Cardiac fibroblast (primary cell): ENCODE results near the gene HDAC9.

Source experiments
- DNase-seq, 2 donors: peaks; one replicate each; pipeline versions ENCODE4 v3.0.0 to v3.0.0-alpha.2; 2010; ENCODE audit warnings: low read depth in 2 of 2
- H3K4me3 ChIP-seq, 2 donors: replicated peaks in 1 of 2; 1 replicate in 1 of 2; 2 replicates in 1 of 2; pipeline ENCODE4 v1.5.1; 2011; ENCODE audit warnings: low read depth in 2 of 2, low read length in 2 of 2, mild to moderate bottlenecking in 2 of 2, moderate library complexity in 1 of 2
- CTCF ChIP-seq: IDR thresholded peaks from one replicate; pipeline ENCODE4 v1.5.1; 2011; ENCODE audit warnings: low read depth, mild to moderate bottlenecking, low read length, inconsistent platforms

Gene HDAC9

GRCh38 chr7:18843979-18844378 is 348.4 kb downstream of the HDAC9 start:
- no peak for TF ChIP-seq CTCF
- DNase-seq: no peak
- H3K4me3 ChIP-seq: no peak overlapping the region

- no peak for TF ChIP-seq CTCF
- no peak for DNase-seq
These were observed 349.2 kb downstream of the HDAC9 start for GRCh38 chr7:18844735-18845134.

GRCh38 chr7:18845700-18846099 is 350.2 kb downstream of the HDAC9 start:
- no peak for TF ChIP-seq CTCF
- no peak for DNase-seq
- no peak overlapping the region for H3K4me3 ChIP-seq

More at GRCh38 chr7:18844735-18845134, 349.2 kb downstream of the HDAC9 start:
- no peak overlapping the region for H3K4me3 ChIP-seq

GRCh38 chr7:18846765-18847215 is 351.2 kb downstream of the HDAC9 start:
- H3K4me3 ChIP-seq: no peak overlapping the region
- no peak for DNase-seq
- no peak for TF ChIP-seq CTCF

GRCh38 chr7:18849130-18849529 is 353.6 kb downstream of the HDAC9 start:
- DNase-seq: no peak
- no peak overlapping the region for H3K4me3 ChIP-seq
- no peak for TF ChIP-seq CTCF

GRCh38 chr7:18855796-18856195 is 360.2 kb downstream of the HDAC9 start:
- no peak for DNase-seq
- H3K4me3 ChIP-seq: no peak overlapping the region
- no peak for TF ChIP-seq CTCF

- TF ChIP-seq CTCF: no peak
- DNase-seq: no peak
- no peak overlapping the region for H3K4me3 ChIP-seq
These were observed 362.7 kb downstream of the HDAC9 start for GRCh38 chr7:18858232-18858631.
